ENCODE measurements around the gene TNPO1.

- TF ChIP-seq, protein P1, sequence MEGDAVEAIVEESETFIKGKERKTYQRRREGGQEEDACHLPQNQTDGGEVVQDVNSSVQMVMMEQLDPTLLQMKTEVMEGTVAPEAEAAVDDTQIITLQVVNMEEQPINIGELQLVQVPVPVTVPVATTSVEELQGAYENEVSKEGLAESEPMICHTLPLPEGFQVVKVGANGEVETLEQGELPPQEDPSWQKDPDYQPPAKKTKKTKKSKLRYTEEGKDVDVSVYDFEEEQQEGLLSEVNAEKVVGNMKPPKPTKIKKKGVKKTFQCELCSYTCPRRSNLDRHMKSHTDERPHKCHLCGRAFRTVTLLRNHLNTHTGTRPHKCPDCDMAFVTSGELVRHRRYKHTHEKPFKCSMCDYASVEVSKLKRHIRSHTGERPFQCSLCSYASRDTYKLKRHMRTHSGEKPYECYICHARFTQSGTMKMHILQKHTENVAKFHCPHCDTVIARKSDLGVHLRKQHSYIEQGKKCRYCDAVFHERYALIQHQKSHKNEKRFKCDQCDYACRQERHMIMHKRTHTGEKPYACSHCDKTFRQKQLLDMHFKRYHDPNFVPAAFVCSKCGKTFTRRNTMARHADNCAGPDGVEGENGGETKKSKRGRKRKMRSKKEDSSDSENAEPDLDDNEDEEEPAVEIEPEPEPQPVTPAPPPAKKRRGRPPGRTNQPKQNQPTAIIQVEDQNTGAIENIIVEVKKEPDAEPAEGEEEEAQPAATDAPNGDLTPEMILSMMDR (IDR thresholded peaks at IDR 0.05; ENCODE audit: low read depth, low read length, missing input control): peak; percentile 41
- TF ChIP-seq NR2F2 (IDR thresholded peaks at IDR 0.05) (peak; percentile 69), EGR1 (IDR thresholded peaks at IDR 0.05; ENCODE audit: low read depth in 2 of 2) (no peak), GABPA (IDR thresholded peaks at IDR 0.05 in 1 of 2, conservative IDR thresholded peaks at IDR 0.05 in 1 of 2) (no peak)
These were observed 2.5 kb downstream of the TNPO1 start for GRCh38 chr5:72818866-72819534.
